ENCODE data around the gene DLEC1. TPM values are rescaled to one million over a fixed set of nuclear protein-coding genes. Genes with fewer than 3 reads are reported as not detected.
A peak's percentile ranks its signal among the peaks of the same experiment; 100 is the strongest.

Gene DLEC1
- total RNA-seq, 4 donors from 2014 or later = 1.5 to 2.8 (median 1.9) TPM; not detected in 1

- intact Hi-C loops (cut with DNase I; ENCODE audit: low total_unique reads) = no loop called here
- H3K4me1 ChIP-seq = no peaks in the 10 kb centered on the region
- H3K27ac ChIP-seq = no peak overlapping the region
- H3K9me3 ChIP-seq = no peaks in the 10 kb centered on the region
- H3K4me3 ChIP-seq = no peak overlapping the region
- H3K36me3 ChIP-seq = no peaks in the 10 kb centered on the region
- DNase-seq = peak in 1 of 2 donors; percentile 9
- no peaks in the 10 kb centered on the region for H3K27me3 ChIP-seq
- no peak for TF ChIP-seq POLR2A (IDR thresholded peaks at IDR 0.05)
- no peak for TF ChIP-seq CTCF (IDR thresholded peaks at IDR 0.05)
Observed at GRCh38 chr3:38119821-38120692, 81.0 kb downstream of the DLEC1 start.

GRCh38 chr3:38120693-38121450 lies 81.9 kb downstream of the DLEC1 start:
- Histone ChIP-seq H3K4me3 (no peak overlapping the region), H3K27me3 (no peaks in the 10 kb centered on the region), H3K36me3 (no peaks in the 10 kb centered on the region), H3K27ac (no peak overlapping the region), H3K9me3 (no peaks in the 10 kb centered on the region), H3K4me1 (no peaks in the 10 kb centered on the region)
- intact Hi-C loops (cut with DNase I; ENCODE audit: low total_unique reads) = no loop called here
- no peak for TF ChIP-seq CTCF (IDR thresholded peaks at IDR 0.05)
- peak in 1 of 2 donors; percentile 3 for DNase-seq

GRCh38 chr3:38121451-38121831 lies 82.4 kb downstream of the DLEC1 start:
- intact Hi-C loops (cut with DNase I; ENCODE audit: low total_unique reads) = no loop called here
- DNase-seq = no peak
- TF ChIP-seq CTCF (IDR thresholded peaks at IDR 0.05) (no peak), POLR2A (IDR thresholded peaks at IDR 0.05) (no peak)

GRCh38 chr3:38121832-38122461 lies 82.9 kb downstream of the DLEC1 start:
- no peaks in the 10 kb centered on the region for H3K36me3 ChIP-seq
- no peaks in the 10 kb centered on the region for H3K4me1 ChIP-seq
- DNase-seq = no peak
- H3K9me3 ChIP-seq = no peaks in the 10 kb centered on the region
- H3K27me3 ChIP-seq = no peaks in the 10 kb centered on the region
- no peak overlapping the region for H3K4me3 ChIP-seq
- no peak overlapping the region for H3K27ac ChIP-seq
- no peak for TF ChIP-seq CTCF (IDR thresholded peaks at IDR 0.05)
- no peak for TF ChIP-seq POLR2A (IDR thresholded peaks at IDR 0.05)
- intact Hi-C loops (cut with DNase I; ENCODE audit: low total_unique reads) = no loop called here

More at GRCh38 chr3:38121451-38121831, 82.4 kb downstream of the DLEC1 start:
- Histone ChIP-seq H3K27me3 (no peaks in the 10 kb centered on the region), H3K4me3 (no peak overlapping the region), H3K9me3 (no peaks in the 10 kb centered on the region), H3K36me3 (no peaks in the 10 kb centered on the region), H3K27ac (no peak overlapping the region), H3K4me1 (no peaks in the 10 kb centered on the region)
